CD4-positive, CD25-positive, alpha-beta regulatory T cell (primary cell): ENCODE results near the gene CAPN5. TPM values are rescaled to one million over a fixed set of nuclear protein-coding genes. Genes with fewer than 3 reads are reported as not detected.

ENCODE experiments used
- ATAC-seq, 2 donors: fragments of 150-1000 bp; cut with Tn5 transposase; one replicate each; pipeline ENCODE4 v1.10.0; 2021; ENCODE audit warnings: low read depth in 2 of 2, moderate number of reproducible peaks in 2 of 2, moderate library complexity in 1 of 2
- DNase-seq, 3 donors: peaks; one replicate each; pipeline versions ENCODE4 v3.0.0 to v3.0.0-alpha.2; 2012 to 2022; ENCODE audit warnings: mixed read lengths in 1 of 3
- H3K27ac ChIP-seq: one replicate; pipeline ENCODE4 v1.7.0; 2013; ENCODE audit warnings: mild to moderate bottlenecking, low read length; ENCODE audit not compliant: insufficient read depth, poor library complexity, severe bottlenecking
- H3K27me3 ChIP-seq: one replicate; pipeline ENCODE4 v1.7.0; 2013; ENCODE audit warnings: low read length; ENCODE audit not compliant: control insufficient read depth, insufficient read depth
- H3K36me3 ChIP-seq: one replicate; pipeline ENCODE4 v1.7.0; 2013; ENCODE audit warnings: mild to moderate bottlenecking, low read length, moderate library complexity; ENCODE audit not compliant: control insufficient read depth, insufficient read depth
- H3K4me1 ChIP-seq: 2 replicates; pipeline ENCODE4 v1.7.0; 2013; ENCODE audit warnings: mild to moderate bottlenecking, low read length; ENCODE audit not compliant: insufficient read depth, control insufficient read depth, poor library complexity, severe bottlenecking
- H3K4me3 ChIP-seq: one replicate; pipeline ENCODE4 v1.7.0; 2013; ENCODE audit warnings: low read depth, mild to moderate bottlenecking, low read length, moderate library complexity
- H3K9me3 ChIP-seq, 2 experiments: 1 replicate in 1 of 2; 2 replicates in 1 of 2; pipeline ENCODE4 v1.7.0; 2013; ENCODE audit warnings: low read length in 2 of 2, mild to moderate bottlenecking in 1 of 2, moderate library complexity in 1 of 2; ENCODE audit not compliant: control insufficient read depth in 2 of 2
- H3K27ac Mint-ChIP-seq, 3 donors: one replicate each; pipeline ENCODE4 v1.8.0; 2020 to 2022; ENCODE audit warnings: mild to moderate bottlenecking in 3 of 3, mixed read lengths in 3 of 3, moderate library complexity in 2 of 3
- H3K27me3 Mint-ChIP-seq: one replicate; pipeline ENCODE4 v1.8.0; 2022; ENCODE audit warnings: mild to moderate bottlenecking, mixed read lengths
- H3K36me3 Mint-ChIP-seq: one replicate; pipeline ENCODE4 v1.8.0; 2020; ENCODE audit warnings: mixed read lengths
- H3K4me1 Mint-ChIP-seq, 4 donors: one replicate each; pipeline ENCODE4 v1.8.0; 2020 to 2022; ENCODE audit warnings: mixed read lengths in 4 of 4, mild to moderate bottlenecking in 1 of 4
- H3K4me3 Mint-ChIP-seq, 4 donors: one replicate each; pipeline ENCODE4 v1.8.0; 2020 to 2022; ENCODE audit warnings: mild to moderate bottlenecking in 4 of 4, mixed read lengths in 4 of 4, moderate library complexity in 3 of 4
- H3K9me3 Mint-ChIP-seq, 7 donors: one replicate each; pipeline ENCODE4 v1.8.0; 2020 to 2022; ENCODE audit warnings: mixed read lengths in 7 of 7, mild to moderate bottlenecking in 3 of 7, moderate library complexity in 2 of 7
- polyA plus RNA-seq, 4 donors: library from polyadenylated mRNA; unstranded; fragments of 300-500 nt; fragmentation: Illumina TruSeq; gene quantifications; one replicate each; pipeline ENCODE4 v1.2.3, GENCODE V29; 2021
- total RNA-seq: library from RNA; stranded (reverse); gene quantifications from one replicate; pipeline ENCODE4 v1.2.3, GENCODE V29; 2022

Gene CAPN5
- total and polyA plus RNA-seq, 5 donors from 2014 or later: 0.74 to 2.8 (median 1.2) TPM

DNA sequence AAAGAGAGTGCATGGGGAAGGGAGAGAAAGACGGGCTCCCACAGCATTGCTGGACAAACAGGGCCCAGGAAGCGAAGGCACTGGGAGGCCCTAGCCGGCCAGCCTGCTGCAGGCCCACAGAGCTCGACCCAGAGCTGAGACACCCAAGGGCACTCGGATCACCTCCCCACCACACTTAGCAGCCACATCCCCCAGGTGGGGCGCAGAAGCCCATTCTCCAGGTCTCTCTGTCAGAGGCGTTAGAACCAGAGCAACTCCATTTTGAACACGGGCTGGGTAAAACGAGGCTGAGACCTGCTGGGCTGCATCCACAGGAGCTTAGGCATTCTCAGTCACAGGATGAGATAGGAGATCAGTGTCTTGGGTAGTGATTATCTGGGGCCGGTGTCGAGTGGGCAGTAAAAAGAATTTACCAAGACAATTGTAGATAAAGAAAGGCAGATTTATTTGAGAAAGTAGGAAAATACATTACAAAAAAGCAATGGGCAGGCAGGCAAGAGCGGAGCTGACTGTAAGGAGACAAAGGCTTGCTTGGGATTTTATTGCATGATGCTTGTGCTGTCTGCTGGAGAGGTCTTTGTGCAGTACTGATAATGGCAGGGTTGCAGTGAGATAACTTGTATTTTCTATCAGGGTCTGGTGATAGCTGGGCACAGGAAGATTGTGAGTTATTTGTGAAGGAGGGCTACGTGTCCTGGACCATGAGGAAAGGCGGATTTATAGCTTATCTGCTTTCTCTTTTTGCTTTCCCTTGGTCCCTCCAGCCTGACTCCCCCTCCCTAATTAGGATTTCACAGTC lies 13.4 kb upstream of the CAPN5 start:
- no peak for DNase-seq
- no peak for ATAC-seq
- H3K9me3 ChIP-seq: peaks cover 0 to 14% of the 10 kb centered on the region in 2 experiments
- Mint-ChIP-seq H3K36me3 (no peaks in the 10 kb centered on the region), H3K4me3 (no peak overlapping the region), H3K27ac (no peak overlapping the region), H3K9me3 (peaks cover 0 to 15% (median 0%) of the 10 kb centered on the region in 7 donors), H3K4me1 (no peaks in the 10 kb centered on the region), H3K27me3 (peaks cover 8% of the 10 kb centered on the region)
- no peak overlapping the region for H3K4me3 ChIP-seq
- no peaks in the 10 kb centered on the region for H3K36me3 ChIP-seq
- no peaks in the 10 kb centered on the region for H3K27me3 ChIP-seq
- no peak overlapping the region for H3K27ac ChIP-seq
- H3K4me1 ChIP-seq: no peaks in the 10 kb centered on the region

DNA sequence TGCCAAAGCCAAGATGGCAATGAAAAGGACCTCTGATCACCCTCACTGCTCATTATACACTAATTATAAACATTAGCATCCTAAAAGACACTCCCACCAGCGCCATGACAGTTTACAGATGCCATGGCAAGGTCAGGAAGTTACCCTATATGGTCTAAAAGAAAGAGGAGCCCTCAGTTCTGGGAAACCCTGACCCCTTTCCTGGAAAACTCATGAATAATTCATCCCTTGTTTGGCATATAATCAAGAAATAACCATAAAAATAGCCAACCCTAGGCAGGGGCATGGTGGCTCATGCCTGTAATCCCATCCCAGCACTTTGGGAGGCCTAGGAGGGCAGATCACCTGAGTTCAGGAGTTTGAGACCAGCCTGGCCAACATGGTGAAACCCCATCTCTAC lies 12.7 kb upstream of the CAPN5 start:
- H3K9me3 Mint-ChIP-seq: peaks cover 0 to 16% (median 0%) of the 10 kb centered on the region in 7 donors
- H3K4me1 Mint-ChIP-seq: no peaks in the 10 kb centered on the region

DNA sequence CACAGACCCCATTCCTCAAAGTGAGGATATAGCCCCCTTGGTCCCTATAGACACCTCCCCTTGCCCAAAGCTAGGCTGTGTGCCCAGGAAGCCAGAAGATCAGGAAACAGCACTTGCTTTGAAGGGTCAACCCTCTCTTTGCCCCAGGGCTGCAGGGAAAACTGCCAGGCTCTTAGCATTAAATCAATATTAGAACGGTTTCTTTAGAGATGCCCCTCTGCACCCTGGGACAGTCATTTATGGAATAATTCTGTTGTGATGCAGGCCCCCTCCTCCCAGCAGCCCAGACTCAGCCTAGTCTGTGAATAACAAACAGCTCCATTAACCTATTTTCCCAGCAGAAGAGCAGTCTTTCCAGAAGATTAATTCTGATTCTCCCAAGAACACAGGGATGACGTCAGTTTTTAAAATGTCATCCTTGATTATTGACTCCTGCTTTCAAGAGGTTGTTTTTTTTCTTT lies 11.6 kb upstream of the CAPN5 start:
- Mint-ChIP-seq H3K9me3 (peaks cover 0 to 16% (median 0%) of the 10 kb centered on the region in 7 donors), H3K4me3 (no peak overlapping the region), H3K4me1 (no peaks in the 10 kb centered on the region), H3K36me3 (no peaks in the 10 kb centered on the region), H3K27ac (no peak overlapping the region), H3K27me3 (peaks cover 8% of the 10 kb centered on the region)
- peaks cover 0 to 14% of the 10 kb centered on the region in 2 experiments for H3K9me3 ChIP-seq
- no peak overlapping the region for H3K27ac ChIP-seq
- no peaks in the 10 kb centered on the region for H3K27me3 ChIP-seq
- ATAC-seq: no peak
- H3K4me3 ChIP-seq: no peak overlapping the region
- no peaks in the 10 kb centered on the region for H3K36me3 ChIP-seq
- no peaks in the 10 kb centered on the region for H3K4me1 ChIP-seq
- DNase-seq: no peak

More for the DNA sequence above, 12.7 kb upstream of the CAPN5 start:
- Histone ChIP-seq H3K4me3 (no peak overlapping the region), H3K4me1 (no peaks in the 10 kb centered on the region), H3K9me3 (peaks cover 0 to 14% of the 10 kb centered on the region in 2 experiments), H3K36me3 (no peaks in the 10 kb centered on the region), H3K27me3 (no peaks in the 10 kb centered on the region), H3K27ac (no peak overlapping the region)
- no peak overlapping the region for H3K4me3 Mint-ChIP-seq
- H3K27me3 Mint-ChIP-seq: peaks cover 8% of the 10 kb centered on the region
- H3K27ac Mint-ChIP-seq: no peak overlapping the region
- no peak for ATAC-seq
- no peak for DNase-seq
- H3K36me3 Mint-ChIP-seq: no peaks in the 10 kb centered on the region

DNA sequence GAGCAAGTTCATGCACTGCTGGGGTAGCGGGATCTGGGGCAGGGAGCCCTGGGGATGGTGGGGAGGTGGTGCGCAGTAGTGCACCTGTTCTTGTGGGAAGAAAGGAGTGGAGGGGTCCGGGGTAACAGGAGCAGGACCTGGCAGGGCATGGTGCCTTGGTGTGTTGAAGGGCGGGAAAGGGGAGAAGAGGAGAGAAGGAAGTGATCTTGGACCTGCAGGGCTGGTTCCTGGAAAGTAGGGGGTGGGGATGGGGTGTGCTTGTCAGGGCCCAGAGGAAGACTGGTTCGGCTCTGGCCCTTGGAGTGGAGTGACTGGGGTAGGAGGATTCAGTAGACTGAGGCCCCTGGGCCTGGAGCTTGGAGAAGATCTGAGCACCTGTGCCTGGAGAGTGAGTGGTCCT lies 10.9 kb upstream of the CAPN5 start:
- H3K4me3 ChIP-seq: no peak overlapping the region
- no peaks in the 10 kb centered on the region for H3K27me3 ChIP-seq
- peaks cover 0 to 16% (median 0%) of the 10 kb centered on the region in 7 donors for H3K9me3 Mint-ChIP-seq
- no peaks in the 10 kb centered on the region for H3K36me3 Mint-ChIP-seq
- H3K27me3 Mint-ChIP-seq: peaks cover 8% of the 10 kb centered on the region
- no peaks in the 10 kb centered on the region for H3K36me3 ChIP-seq
- no peak overlapping the region for H3K4me3 Mint-ChIP-seq
- H3K9me3 ChIP-seq: peaks cover 0 to 14% of the 10 kb centered on the region in 2 experiments
- H3K27ac Mint-ChIP-seq: no peak overlapping the region
- no peaks in the 10 kb centered on the region for H3K4me1 ChIP-seq
- no peak for DNase-seq
- no peaks in the 10 kb centered on the region for H3K4me1 Mint-ChIP-seq
- no peak overlapping the region for H3K27ac ChIP-seq
- no peak for ATAC-seq

DNA sequence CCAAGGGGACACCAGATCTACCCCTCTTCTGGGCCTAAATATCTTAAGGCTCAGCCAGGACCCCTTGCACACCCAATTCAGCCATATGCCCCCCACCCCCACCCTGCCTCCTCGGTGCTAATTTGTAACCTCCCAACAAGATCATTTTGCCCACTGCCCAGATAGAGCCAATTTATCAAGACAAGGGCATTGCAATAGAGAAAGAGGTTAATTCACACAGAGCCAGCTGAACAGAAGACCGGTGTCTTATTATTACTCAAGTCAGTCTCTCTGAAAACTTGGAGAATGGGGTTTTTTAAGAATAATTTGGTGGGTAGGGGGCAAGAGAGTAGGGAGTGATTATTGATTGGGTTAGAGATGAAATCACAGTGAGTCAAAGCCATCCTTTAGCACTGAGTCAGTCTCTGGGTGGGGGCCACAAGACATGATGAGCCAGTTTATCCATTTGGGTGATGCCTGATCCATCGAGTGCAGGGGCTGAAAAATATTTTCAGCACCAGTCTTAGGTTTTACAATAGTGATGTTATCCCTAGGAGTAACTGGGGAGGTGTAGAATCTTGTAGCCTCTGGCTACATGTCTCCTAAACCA lies 9.9 kb upstream of the CAPN5 start:
- H3K36me3 ChIP-seq: no peaks in the 10 kb centered on the region
- H3K4me1 ChIP-seq: no peaks in the 10 kb centered on the region
- H3K27me3 ChIP-seq: no peaks in the 10 kb centered on the region
- no peak overlapping the region for H3K27ac Mint-ChIP-seq
- no peak for DNase-seq
- no peak overlapping the region for H3K4me3 Mint-ChIP-seq
- H3K4me1 Mint-ChIP-seq: no peaks in the 10 kb centered on the region
- peaks cover 0 to 16% (median 0%) of the 10 kb centered on the region in 7 donors for H3K9me3 Mint-ChIP-seq
- peaks cover 0 to 14% of the 10 kb centered on the region in 2 experiments for H3K9me3 ChIP-seq
- no peaks in the 10 kb centered on the region for H3K36me3 Mint-ChIP-seq
- no peak for ATAC-seq
- peaks cover 8% of the 10 kb centered on the region for H3K27me3 Mint-ChIP-seq
- H3K4me3 ChIP-seq: no peak overlapping the region
- H3K27ac ChIP-seq: no peak overlapping the region

DNA sequence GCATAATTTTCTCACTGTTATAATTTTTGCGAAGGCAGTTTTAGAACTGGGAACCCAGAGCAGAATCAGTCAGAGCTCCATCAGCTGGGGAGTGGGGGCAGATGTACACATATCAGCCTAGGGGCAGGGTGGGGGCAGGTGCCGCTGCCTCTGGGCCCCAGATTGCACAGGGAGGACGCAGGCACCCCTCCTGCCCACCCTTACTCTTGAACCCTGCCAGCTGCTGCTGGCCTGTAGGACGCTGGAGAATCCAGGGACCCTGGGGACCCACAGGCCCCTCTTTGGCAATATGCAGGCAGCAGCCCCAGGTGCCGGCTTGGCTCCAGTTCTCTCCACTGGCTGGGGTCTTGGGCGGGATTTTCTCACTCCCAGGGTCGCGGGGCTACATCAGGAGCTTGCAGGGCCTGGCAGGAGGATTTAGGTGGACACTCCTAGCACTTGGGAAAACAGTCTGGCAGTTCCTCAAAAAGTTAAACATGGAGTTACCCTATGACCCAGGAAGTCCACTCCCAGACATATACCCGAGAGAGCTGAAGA lies 8.8 kb upstream of the CAPN5 start:
- Mint-ChIP-seq H3K27me3 (peaks cover 6% of the 10 kb centered on the region), H3K27ac (no peak overlapping the region), H3K4me3 (no peak overlapping the region), H3K9me3 (peaks cover 0 to 16% (median 0%) of the 10 kb centered on the region in 7 donors), H3K4me1 (no peaks in the 10 kb centered on the region), H3K36me3 (no peaks in the 10 kb centered on the region)
- Histone ChIP-seq H3K36me3 (no peaks in the 10 kb centered on the region), H3K27me3 (no peaks in the 10 kb centered on the region), H3K27ac (no peak overlapping the region), H3K4me3 (no peak overlapping the region), H3K4me1 (no peaks in the 10 kb centered on the region), H3K9me3 (peaks cover 0 to 14% of the 10 kb centered on the region in 2 experiments)
- ATAC-seq (no peak), DNase-seq (no peak)

DNA sequence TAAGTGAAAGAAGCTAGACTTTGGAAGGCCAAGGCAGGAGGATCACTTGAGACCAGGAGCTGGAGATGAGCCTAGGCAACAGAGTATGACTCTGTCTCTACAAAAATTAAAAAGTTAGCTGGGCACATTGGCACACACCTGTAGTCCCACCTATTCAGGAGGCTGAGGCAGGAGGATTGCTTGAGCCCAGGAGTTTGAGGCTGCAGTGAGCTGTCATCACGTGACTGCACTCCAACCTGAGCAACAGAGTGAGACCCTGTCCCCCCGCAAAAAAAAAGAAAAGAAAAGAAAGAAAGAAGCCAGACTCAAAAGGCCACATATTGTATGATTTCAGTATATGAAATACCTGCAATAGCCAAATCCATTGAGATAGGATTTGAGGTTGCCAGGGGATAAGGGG lies 7.9 kb upstream of the CAPN5 start:
- no peaks in the 10 kb centered on the region for H3K36me3 Mint-ChIP-seq
- DNase-seq: no peak
- Histone ChIP-seq H3K27me3 (no peaks in the 10 kb centered on the region), H3K9me3 (peaks cover 0 to 14% of the 10 kb centered on the region in 2 experiments), H3K4me3 (no peak overlapping the region), H3K36me3 (no peaks in the 10 kb centered on the region), H3K27ac (no peak overlapping the region), H3K4me1 (no peaks in the 10 kb centered on the region)
- no peak overlapping the region for H3K27ac Mint-ChIP-seq
- no peaks in the 10 kb centered on the region for H3K4me1 Mint-ChIP-seq
- H3K9me3 Mint-ChIP-seq: peaks cover 0 to 16% (median 0%) of the 10 kb centered on the region in 7 donors
- ATAC-seq: no peak
- no peak overlapping the region for H3K4me3 Mint-ChIP-seq
- peaks cover 6% of the 10 kb centered on the region for H3K27me3 Mint-ChIP-seq
